ENCODE data around the gene KCNJ11.

GRCh38 chr11:17397311-17398002, 9.0 kb upstream of the KCNJ11 start:
- no peak for TF ChIP-seq CTCF (IDR thresholded peaks at IDR 0.05 in 8 of 11, conservative IDR thresholded peaks at IDR 0.05 in 3 of 11)
- no peak for TF ChIP-seq POLR2AphosphoS5 (IDR thresholded peaks at IDR 0.05)
- TF ChIP-seq POLR2A (IDR thresholded peaks at IDR 0.05): no peak
